Midbrain (tissue), 1 donor: ENCODE measurements around the gene MGP.

Source experiments
- DNase-seq: peaks from one replicate; lab custom pipeline; 2025; lab: John Stamatoyannopoulos, UW

MGP gene

DNA sequence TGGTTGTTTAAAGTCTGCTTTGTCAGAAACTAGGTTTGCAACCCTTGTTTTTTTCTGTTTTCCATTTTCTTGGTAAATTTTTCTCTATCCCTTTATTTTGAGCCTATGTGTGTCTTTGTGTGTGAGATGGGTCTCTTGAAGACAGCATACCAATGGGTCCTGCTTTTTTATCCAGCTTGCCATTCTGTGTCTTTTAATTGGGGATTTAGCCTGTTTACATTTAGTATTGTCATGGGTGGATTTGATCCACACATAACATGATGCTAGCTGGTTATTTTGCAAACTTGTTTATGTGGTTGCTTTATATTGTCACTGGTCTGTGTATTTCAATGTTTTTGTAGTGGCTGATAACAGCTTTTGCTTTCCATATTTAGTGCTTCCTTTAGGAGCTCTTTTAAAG, 25.2 kb downstream of the MGP start:
- no peak for DNase-seq

DNA sequence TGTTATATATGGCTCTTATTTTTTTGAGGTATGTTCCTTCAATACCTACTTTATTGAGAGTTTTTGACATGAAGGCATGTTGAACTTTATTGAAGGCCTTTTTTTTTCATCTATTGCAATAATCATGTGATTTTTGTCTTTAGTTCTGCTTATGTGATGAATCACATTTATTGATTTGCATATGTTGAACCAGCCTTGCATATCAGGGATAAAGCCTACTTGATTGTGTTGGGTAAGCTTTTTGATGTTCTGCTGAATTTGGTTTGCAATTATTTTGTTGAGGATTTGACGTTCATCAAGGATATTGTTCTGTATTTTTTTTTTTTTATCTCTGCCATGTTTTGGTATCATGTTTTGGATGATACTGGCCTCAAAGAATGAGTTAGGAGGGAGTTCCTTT, 27.1 kb downstream of the MGP start:
- DNase-seq, result no peak

DNA sequence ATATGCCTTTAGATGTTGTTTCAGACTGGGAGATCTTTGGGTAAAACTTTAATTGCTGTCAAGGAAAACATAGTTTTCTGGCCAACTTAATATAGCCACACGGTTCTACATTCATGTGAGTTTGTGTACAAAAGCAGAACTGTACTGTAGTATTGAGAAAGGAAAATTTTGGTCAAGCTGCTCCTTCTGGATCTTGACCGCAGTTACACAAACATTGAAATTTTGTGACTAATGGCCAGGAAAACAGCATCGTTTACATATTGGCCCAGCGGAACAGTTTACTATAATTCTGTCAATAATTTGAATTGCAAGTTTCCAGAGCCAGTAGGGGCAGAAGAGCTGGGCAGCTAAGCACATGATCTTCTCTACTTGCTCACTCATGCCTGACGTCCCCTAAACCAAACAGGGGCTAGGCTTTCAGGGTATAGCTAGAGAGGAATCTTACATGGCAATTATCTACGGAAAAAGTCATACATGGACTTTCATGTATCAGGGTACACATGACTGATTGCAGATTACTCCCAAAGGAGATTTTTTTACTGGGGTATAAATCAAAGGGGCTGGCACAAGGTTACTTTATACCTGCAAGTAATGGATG, 31.0 kb downstream of the MGP start:
- DNase-seq, result no peak

DNA sequence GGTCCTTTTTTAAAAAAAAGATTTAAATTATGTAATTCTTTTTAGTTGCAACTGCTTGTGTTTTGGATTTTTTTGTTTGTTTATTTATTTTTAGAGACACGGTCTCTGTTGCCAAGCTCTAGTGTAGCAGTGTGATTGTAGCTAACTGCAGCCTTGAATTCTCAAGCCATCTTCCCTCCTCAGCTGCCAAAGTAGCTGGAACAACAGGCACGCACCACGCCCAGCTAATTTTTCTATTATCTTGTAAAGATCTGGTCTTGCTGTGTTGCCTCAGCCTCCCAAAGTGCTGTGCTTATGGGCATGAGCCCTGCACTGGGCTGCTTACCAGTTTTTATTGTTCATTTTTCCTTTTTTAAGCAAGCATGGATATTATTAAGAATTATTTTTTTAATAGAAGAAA, 31.7 kb downstream of the MGP start:
- no peak for DNase-seq

DNA sequence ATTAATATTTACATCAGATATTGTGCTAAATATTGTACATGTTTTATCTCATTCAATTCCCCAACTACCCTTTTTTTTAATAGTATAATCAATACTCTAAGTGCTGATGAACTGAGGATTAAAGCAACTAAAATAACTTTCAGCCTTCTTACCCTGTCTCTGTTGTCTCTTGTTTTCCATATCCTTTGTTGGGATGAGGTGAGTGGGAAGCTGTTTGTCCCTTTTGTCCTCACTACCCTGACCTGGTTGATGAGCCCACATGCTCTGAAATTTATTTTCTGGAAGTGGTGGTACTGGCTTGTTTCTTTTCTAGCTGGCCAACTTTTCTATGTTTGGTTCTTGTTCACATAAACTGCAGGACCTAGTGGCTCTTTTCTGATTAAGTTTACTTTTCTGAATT, 32.8 kb downstream of the MGP start:
- DNase-seq, result no peak

DNA sequence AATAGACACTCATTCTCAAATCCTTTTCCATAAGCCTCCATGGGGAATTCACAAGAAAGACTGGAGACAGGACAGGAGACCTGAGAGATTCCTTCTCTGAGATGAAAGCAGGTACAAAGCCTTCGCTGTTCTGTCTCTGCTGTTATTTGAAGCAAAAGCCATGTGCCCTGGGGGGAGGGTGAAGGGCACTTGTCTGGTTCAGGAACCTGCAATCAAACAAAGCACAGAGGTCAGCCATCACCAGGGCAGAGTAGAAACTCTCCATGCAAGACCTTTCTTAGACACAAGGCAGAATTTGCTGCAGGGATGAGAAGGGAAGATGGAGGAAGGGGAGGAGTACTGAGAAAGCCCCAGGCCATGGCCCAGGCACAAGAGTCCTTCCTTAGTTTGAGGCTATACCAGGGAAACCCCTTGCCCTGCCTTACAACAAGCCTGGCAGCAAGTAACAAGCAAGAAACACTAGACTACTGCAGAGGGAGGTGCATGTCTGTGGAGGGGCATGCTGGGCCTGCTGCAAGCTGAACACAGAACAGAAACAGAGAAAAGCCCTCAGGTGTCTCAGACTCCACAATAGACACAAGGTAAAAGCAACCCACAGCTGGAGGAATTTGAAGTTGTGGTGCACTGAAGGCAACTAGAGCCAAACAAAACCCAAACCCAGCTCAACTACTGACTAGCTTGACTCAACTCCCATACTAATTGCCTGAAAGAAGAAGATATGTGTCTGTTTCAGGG, 34.6 kb downstream of the MGP start:
- no peak for DNase-seq

DNA sequence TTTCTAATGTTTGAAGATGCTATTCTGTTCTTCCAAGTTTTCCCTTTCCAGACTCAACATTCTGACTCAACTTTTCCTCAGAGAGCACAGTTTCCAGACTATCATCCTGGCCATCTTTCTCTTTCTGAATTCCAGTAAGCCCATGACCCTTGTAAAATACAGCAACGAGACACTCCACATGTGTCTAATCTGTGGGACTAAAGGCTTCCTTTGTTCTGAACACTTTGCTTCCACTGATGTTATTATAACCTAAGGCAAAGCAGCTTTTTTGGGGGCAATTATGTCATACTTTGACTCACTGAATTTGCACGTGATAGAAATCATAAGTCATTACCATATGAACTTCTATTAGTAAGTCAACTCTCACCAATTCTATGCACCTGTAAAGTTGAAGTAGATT, 36.0 kb downstream of the MGP start:
- no peak for DNase-seq

DNA sequence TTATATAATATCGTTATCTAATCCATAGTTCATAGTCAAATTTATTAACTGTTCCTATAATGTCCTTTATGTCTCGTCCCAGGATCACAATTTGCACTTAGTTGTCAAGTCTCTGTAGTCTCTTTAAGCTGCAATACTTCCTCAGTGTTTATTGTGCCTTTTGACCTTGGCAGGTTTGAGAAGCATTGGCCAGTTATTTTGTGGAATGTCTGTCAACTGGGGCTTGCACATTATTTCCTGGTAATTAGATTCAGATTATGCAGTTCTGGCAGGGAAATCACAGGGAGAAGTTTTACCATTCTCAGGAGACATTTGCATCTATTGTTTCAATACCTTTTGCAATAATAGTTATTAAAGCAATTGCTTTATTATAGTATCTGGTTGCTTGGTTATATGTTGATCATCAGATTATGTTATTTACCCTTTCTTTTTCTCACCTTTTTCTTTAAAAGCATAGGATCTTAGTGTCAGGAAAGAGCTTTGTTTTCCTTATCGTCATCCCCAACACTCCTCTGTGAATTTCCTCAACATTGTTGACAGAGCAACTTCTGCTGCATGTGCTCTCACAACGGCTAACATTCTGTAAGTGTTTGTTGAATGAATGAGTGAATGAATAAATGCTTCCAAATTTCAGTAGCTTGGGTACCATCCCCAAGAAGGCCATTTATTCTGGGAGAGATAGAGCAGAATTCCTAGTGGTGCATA, 38.6 kb downstream of the MGP start:
- DNase-seq, result no peak

DNA sequence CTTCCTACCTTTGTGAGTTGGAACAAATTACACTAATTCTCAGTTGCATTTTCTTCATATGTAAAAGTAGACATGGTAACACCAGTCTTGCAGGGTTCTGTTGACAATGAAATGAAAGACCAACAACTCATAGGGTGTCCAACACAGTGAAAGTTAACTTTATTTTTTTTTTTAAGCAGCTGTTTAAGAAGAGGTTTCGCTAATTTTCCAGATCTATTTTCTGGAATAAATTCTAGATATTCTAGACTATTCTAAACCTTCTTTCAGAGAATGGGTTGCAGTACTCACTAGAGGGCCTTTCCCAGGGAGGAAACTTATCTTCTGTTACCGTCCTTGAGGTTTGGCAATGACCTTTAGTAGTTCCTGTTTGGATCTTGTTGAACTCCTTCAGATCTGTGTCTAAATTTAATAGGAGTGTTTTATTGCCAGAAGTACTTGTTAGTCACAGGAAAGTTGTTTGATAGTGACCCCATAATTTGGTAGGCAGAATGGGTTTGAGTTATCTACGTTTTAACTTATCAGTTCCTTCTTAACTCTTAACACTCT, 39.5 kb downstream of the MGP start:
- DNase-seq, result no peak

DNA sequence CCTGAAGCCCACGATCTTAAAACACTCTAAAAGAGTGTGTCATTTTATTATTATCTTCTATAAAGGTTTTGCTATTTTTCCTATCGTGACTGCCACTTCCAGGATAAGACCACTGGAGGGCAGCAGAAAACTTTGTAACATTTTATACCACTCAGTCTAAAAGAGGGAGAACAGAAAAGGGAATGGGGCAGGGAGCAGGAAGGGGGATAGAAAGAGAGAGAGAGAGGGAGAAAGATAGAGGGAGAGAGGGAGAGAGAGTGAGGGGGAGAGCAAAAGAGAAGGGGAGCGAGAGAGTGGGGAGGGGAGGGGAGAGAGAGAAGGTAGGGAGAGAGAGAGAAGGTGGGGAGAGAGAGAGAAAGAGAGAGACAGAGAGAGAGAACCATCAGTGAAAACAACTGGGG, 40.3 kb downstream of the MGP start:
- DNase-seq, result peak; percentile 52

DNA sequence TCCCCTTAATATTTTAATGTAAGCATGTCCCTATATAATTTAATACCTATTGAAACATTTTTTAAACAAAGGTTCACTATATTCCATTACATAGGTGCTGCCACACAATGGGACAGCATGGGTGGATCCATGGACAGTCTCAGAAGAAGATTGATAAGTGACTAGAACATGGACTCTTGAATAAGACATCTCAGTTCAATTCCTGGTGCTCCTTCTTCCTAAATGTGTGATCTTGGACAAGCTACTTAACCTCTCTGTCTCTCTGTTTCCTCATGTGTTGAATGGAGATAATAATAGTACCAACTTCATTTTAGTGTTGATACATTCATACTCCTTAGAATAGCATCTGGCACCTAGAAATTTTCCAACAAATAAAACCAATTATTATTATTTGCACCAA, 41.3 kb downstream of the MGP start:
- no peak for DNase-seq

DNA sequence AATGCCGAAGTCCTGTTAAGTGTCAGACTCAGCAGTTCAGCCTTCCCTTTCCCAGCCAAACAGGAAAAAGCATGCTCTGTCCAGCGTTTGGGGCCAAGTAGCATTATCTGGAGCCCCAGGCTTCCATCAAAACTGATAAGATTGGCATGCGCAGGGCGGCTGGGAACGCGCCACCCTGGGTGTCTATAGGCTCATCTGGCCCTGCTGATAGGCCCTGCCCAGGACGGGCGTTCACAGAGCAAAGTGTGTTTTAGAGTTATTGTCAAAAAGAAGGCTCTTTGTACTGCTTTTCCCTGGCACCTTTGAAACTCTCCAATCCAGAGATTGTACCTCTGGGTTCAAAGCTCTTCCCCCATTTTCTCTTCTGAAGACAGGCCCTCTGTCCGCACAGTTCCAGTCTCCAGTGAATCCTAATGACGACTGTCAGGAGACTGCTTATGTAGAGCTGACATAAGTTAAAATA, 42.2 kb downstream of the MGP start, which contains the start of gene ART4:
ART4 (minus strand) TSS at position 102 of the 463 bp plus-strand sequence. CDS start 413 bp downstream, outside the sequence.
- no peak for DNase-seq

DNA sequence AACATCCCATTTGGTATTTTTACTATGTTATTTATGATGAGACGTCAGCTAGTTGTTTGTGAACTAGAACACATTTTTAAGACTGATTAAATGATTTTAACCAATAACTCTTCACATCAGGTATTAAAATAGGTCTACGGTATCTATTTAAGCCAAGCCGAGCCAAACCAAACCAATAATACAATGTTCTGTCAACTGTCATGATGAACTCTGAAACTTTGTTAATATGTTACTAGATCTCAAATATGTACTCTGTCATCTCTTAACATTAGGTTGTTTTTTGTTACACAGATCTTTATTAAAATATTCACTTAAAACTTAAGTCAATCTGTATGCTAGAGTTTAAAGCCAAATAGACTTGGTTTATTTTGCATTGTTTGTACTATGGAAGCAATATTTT, 43.3 kb downstream of the MGP start:
- DNase-seq, result no peak

DNA sequence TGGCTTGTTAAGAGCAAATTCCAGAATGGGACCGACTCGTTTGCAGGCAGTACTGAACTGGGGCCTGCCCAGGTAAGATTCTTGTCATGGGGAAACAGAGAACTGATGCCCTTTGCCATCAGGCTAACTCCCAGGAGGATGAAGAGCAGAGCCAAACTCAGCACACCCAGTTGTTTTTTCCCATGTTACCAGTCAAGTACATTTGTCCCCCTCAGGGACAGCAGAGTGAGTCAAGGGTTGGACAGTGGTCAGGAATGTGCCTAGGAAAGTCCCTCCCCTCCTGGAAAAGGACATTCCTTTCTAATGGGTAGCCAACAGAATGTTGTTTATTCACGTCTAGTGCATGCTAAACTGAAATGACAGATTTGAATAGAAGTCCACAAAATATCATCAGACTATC, 43.9 kb downstream of the MGP start:
- no peak for DNase-seq

DNA sequence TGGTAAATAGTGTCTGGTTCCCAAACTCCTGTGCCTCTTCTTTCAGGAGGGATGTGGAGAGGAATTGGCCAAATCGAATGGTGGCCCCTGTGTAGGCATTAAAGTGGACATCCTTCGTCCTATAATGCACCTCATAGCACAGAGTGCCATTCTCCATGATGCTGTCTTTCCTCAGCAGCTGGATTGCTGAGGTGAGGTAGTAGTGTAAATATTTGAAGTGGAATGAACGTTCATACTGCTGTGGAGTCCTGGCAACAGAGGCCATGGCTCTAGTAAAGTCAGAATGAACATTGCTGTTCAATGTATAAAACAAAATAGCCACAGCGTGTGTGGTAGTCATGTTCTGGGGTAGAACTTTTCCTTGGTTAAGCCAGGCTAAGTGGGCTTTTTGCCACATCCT, 45.0 kb downstream of the MGP start:
- DNase-seq, result no peak

DNA sequence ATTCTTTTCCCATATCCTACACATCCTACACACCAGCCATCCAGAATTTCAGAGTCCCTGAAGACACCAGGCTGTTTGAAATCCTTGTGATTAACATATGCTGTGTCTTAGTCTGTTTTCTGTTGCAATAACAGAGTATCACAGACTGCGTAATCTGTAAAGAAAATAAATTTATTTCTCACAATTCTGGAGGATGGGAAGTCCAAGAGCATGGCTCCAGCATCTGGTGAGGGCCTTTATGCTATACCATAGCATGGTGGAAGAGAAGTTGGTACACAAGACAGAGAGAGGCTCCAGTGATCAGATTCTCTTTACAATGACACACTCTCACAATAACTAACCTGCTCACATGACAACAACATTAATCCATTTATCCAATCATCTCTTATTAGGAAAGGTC, 46.4 kb downstream of the MGP start:
- DNase-seq, result no peak

DNA sequence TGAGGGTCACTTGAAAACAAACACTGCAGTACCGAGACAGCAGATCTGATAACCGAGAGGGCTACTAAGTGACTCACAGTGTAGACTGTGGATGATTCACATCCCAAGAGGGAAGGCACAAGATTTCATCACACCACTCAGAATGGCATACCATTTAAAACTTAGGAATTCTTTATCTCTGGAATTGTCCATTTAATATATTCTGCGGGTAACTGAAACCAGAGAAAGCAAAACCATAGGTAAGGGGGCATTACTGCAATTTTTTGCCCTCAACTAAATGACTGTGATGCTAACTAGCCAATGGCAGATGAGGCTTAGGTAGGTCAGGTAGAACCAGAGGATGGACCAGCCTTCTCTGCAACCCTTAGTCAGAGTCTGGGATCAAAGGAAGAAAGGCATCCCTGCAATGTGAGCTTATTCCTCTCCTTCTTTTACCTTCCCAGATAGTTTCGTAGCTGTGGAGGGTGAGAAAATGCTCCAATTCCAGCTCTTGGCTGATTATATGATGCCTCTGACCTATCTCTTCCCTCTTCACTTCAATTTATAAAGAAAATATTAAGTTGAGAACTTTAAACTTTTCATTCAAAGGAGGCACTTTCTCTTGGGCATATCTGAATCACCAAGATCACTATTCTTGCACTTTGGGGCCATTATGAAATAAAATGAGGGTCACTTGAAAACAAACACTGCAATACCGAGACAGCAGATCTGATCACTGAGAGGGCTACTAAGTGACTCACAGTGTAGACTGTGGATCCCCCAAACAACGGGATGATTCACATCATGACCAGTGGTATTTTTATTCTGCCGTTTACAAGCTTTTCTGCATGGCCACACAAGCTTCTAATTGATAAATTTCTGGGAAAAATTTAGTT, 49.1 kb downstream of the MGP start:
- DNase-seq, result no peak

DNA sequence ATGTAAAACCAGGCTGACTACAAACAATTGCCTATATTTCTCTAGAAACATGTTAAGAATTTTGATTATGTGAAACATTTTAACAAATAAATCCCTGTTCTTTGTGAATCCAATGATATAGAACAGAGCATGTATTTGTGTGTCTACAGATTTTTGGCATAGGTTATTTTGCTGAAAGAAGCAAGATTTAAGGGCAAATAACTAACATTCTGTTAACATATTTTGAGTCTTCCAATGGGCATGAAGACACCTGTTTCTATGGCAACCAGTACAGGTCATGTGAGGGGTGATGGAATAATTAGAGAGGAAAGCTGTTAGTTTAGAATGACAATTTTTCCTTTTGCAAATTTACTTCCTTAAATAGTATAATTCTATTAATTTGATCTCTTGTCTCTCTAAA, 51.1 kb downstream of the MGP start:
- no peak for DNase-seq

DNA sequence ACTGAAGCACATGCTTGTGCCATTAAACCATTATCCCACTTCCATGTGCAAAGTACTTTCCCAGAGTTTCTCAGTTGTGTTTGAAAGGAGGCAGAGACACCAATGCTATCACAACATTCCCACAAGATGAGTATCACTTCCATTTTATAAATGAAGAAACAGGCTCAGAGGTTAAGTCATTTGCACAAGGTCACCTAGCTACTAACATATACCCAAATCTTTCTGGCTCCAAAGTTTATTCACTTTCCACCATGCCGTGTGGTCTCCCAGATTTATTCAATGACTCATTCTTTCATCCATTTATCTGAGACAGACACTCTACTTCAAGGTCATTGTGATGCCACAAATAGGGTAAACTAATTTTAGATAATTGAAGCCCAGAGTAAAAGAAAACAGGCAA, 51.7 kb downstream of the MGP start:
- DNase-seq, result no peak

DNA sequence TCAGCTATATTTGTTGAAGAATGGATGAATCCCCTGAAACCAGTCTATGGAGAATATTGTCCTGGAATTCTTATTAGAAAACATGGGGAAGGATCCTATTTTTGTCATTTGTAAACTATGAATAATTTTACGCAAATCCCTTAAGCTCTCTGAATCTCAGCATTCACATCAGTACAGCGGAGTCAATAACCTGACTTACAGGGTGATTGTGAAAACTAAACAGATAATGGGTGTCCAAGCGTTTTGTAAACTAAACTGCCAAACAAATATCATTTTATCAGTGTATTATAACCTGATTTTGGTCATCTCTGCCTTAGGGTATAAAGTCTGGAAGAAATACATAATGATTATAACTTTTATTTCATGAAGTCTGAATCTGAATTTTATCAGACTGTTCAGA, 52.3 kb downstream of the MGP start:
- DNase-seq, result no peak
